IMR-90 (cell line): Measurements from ENCODE around the gene SHC2. TPM values are rescaled to one million over a fixed set of nuclear protein-coding genes. Genes with fewer than 3 reads are reported as not detected.

Experiments
- ATAC-seq: fragments of 200-7000 bp; cut with Tn5 transposase; 2 replicates; pipeline ENCODE4 v1.9.1; 2020; ENCODE audit warnings: low read depth, mild to moderate bottlenecking, moderate library complexity
- BruUV-seq: library from RNA; stranded (reverse); fragments of 400-500 nt; replicated peaks from 2 replicates; lab custom pipeline; 2021; lab: Mats Ljungman, UMichigan
- CTCF ChIA-PET: fragments of 300-600 bp; formaldehyde crosslinking; extraction: SDS; loops from one replicate; lab custom pipeline; 2021; ENCODE audit warnings: antibody characterized with exemption; lab: Yijun Ruan, JAX
- POLR2A ChIA-PET: fragments of 300-600 bp; sonication (Branson Sonifier 250); formaldehyde crosslinking; loops from one replicate; lab custom pipeline; 2022; ENCODE audit warnings: antibody characterized with exemption; ENCODE audit not compliant: unreplicated experiment; lab: Charles Lee
- DNase-seq: peaks from one replicate; pipeline ENCODE4 v3.0.0; 2013
- H2AFZ ChIP-seq: replicated peaks from 2 replicates; pipeline ENCODE3; 2013; ENCODE audit warnings: low read length, mild to moderate bottlenecking; ENCODE audit not compliant: poor library complexity
- H2AK5ac ChIP-seq: 2 replicates; pipeline ENCODE4 v1.6.1; 2013; ENCODE audit warnings: low read depth, low read length, inconsistent platforms
- H2AK9ac ChIP-seq: replicated peaks from 2 replicates; pipeline ENCODE3; 2013; ENCODE audit warnings: mild to moderate bottlenecking, low read depth, low read length, moderate library complexity; ENCODE audit not compliant: poor library complexity
- H2BK120ac ChIP-seq: 2 replicates; pipeline ENCODE4 v1.6.1; 2013; ENCODE audit warnings: low read depth, low read length, inconsistent platforms
- H2BK15ac ChIP-seq: 3 replicates; pipeline ENCODE4 v1.6.1; 2013; ENCODE audit warnings: low read depth, low read length, inconsistent platforms
- H2BK20ac ChIP-seq: 2 replicates; pipeline ENCODE4 v1.6.1; 2013; ENCODE audit warnings: low read depth, mild to moderate bottlenecking, inconsistent platforms, low read length, moderate library complexity
- H2BK5ac ChIP-seq: 2 replicates; pipeline ENCODE4 v1.6.1; 2013; ENCODE audit warnings: mild to moderate bottlenecking, low read depth, low read length, inconsistent platforms; ENCODE audit not compliant: poor library complexity, severe bottlenecking
- H3K14ac ChIP-seq: replicated peaks from 2 replicates; pipeline ENCODE4 v1.6.1; 2013; ENCODE audit warnings: low read depth, low read length, inconsistent platforms
- H3K18ac ChIP-seq: 2 replicates; pipeline ENCODE4 v1.6.1; 2013; ENCODE audit warnings: low read depth, low read length, control low read depth
- H3K23ac ChIP-seq: 2 replicates; pipeline ENCODE4 v1.6.1; 2013; ENCODE audit warnings: low read depth, low read length, inconsistent platforms
- H3K27ac ChIP-seq: 2 replicates; pipeline ENCODE4 v1.5.1; 2013; ENCODE audit warnings: mild to moderate bottlenecking, control low read depth, low read length; ENCODE audit not compliant: insufficient read depth
- H3K27me3 ChIP-seq: 2 replicates; pipeline ENCODE4 v1.6.1; 2013; ENCODE audit warnings: low read length; ENCODE audit not compliant: control insufficient read depth, insufficient read depth
- H3K36me3 ChIP-seq: 2 replicates; pipeline ENCODE4 v1.6.1; 2013; ENCODE audit warnings: low read length, mixed read lengths; ENCODE audit not compliant: control insufficient read depth, insufficient read depth
- H3K4ac ChIP-seq: 2 replicates; pipeline ENCODE4 v1.6.1; 2013; ENCODE audit warnings: low read depth, low read length, inconsistent platforms
- H3K4me1 ChIP-seq: 2 replicates; pipeline ENCODE4 v1.6.1; 2013; ENCODE audit warnings: low read length, mixed read lengths; ENCODE audit not compliant: control insufficient read depth, insufficient read depth
- H3K4me2 ChIP-seq: 2 replicates; pipeline ENCODE4 v1.6.1; 2013; ENCODE audit warnings: low read depth, mild to moderate bottlenecking, control low read depth, low read length, moderate library complexity
- H3K4me3 ChIP-seq: 2 replicates; pipeline ENCODE4 v1.5.1; 2013; ENCODE audit warnings: low read depth, mild to moderate bottlenecking, control low read depth, low read length, moderate library complexity; ENCODE audit not compliant: insufficient read depth
- H3K56ac ChIP-seq: 2 replicates; pipeline ENCODE4 v1.6.1; 2013; ENCODE audit warnings: low read length, inconsistent platforms; ENCODE audit not compliant: insufficient read depth; ENCODE audit errors: extremely low read depth
- H3K79me1 ChIP-seq, 2 experiments: 2 replicates each; pipeline ENCODE4 v1.6.1; 2013; ENCODE audit warnings: low read length in 2 of 2, inconsistent platforms in 1 of 2, low read depth in 1 of 2
- H3K9ac ChIP-seq: 2 replicates; pipeline ENCODE4 v1.6.1; 2013; ENCODE audit warnings: low read depth, low read length, control low read depth
- H3K9me1 ChIP-seq: 2 replicates; pipeline ENCODE4 v1.6.1; 2013; ENCODE audit warnings: low read length, inconsistent platforms; ENCODE audit not compliant: insufficient read depth
- H3K9me3 ChIP-seq: 2 replicates; pipeline ENCODE4 v1.6.1; 2013; ENCODE audit warnings: low read length; ENCODE audit not compliant: control insufficient read depth, insufficient read depth
- H4K20me1 ChIP-seq: 2 replicates; pipeline ENCODE4 v1.6.1; 2013; ENCODE audit warnings: low read length, inconsistent platforms; ENCODE audit not compliant: insufficient read depth
- H4K5ac ChIP-seq: 2 replicates; pipeline ENCODE4 v1.6.1; 2013; ENCODE audit warnings: mild to moderate bottlenecking, low read depth, low read length, control low read depth
- H4K8ac ChIP-seq, 2 experiments: 2 replicates each; pipeline ENCODE4 v1.6.1; 2013; ENCODE audit warnings: low read depth in 2 of 2, low read length in 2 of 2, control low read depth in 1 of 2, inconsistent platforms in 1 of 2
- H4K91ac ChIP-seq: 2 replicates; pipeline ENCODE4 v1.6.1; 2013; ENCODE audit warnings: low read depth, low read length, inconsistent platforms; ENCODE audit not compliant: insufficient read depth
- BHLHE40 ChIP-seq: fragments of 150-350 bp; IDR thresholded peaks from 2 replicates; pipeline ENCODE4 v1.6.1; 2016; ENCODE audit warnings: mild to moderate bottlenecking, low read depth, low read length
- MAZ ChIP-seq: IDR thresholded peaks from 2 replicates; pipeline ENCODE4 v1.6.1; 2012; ENCODE audit warnings: low read depth, mild to moderate bottlenecking, low read length, improper control_type of control experiment, moderate library complexity, borderline replicate concordance
- NFE2L2 ChIP-seq: fragments of 150-350 bp; IDR thresholded peaks from 2 replicates; pipeline ENCODE4 v1.6.1; 2016; ENCODE audit warnings: low read depth, mild to moderate bottlenecking, low read length
- WGBS, 2 experiments: methylation state at CpG; one replicate each; pipeline versions ENCODE4 v1.1.5 to v1.1.7; 2013; ENCODE audit warnings: missing lambda C conversion rate in 2 of 2; ENCODE audit not compliant: insufficient read length in 1 of 2; ENCODE audit errors: extremely low coverage in 2 of 2; 5-methylcytosine and 5-hydroxymethylcytosine counted together
- dilution Hi-C: fragments of 300-500 bp; cut with HindIII; formaldehyde crosslinking; loops from one replicate; pipeline ENCODE4 v1.14.3; 2018; ENCODE audit warnings: low sequenced_read_pairs; ENCODE audit not compliant: unreplicated experiment
- in situ Hi-C: fragments of 300-500 bp; cut with MboI; formaldehyde crosslinking; loops from 3 replicates; pipeline ENCODE4 v1.14.3; 2019; ENCODE audit warnings: low sequenced_read_pairs, inconsistent platforms, mixed read lengths
- intact Hi-C: fragments of 100-400 bp; cut with micrococcal nuclease; formaldehyde crosslinking; loops from 2 replicates; pipeline ENCODE4 v1.10.0; 2022
- polyA plus RNA-seq, 3 experiments: library from polyadenylated mRNA; depleted of rRNA; stranded (reverse); fragments of >200 nt; gene quantifications; 2 replicates each; pipeline ENCODE4 v1.2.3, GENCODE V29; 2012; ENCODE audit warnings: low replicate concordance in 1 of 3
- total RNA-seq: library from RNA; depleted of rRNA; stranded (reverse); fragments of >200 nt; gene quantifications from 2 replicates; pipeline ENCODE4 v1.2.3, GENCODE V29; 2012

Gene SHC2
- total and polyA plus RNA-seq, 2 of the 4 experiments (the other 2 are of a cell fraction), result 0.68 TPM; not detected in 1

- DNase-seq, result no peak
Measured at GRCh38 chr19:408902-409515, 51.8 kb downstream of the SHC2 start, which contains the start of gene C2CD4C. Gene C2CD4C (minus strand): TSS chr19:409147. CDS start chr19:408361, 786 bp downstream.

More at GRCh38 chr19:408902-409515, 51.8 kb downstream of the SHC2 start, which contains the start of gene C2CD4C:
- H3K27ac ChIP-seq, result no peak within 1 kb of the TSS
- H3K9me3 ChIP-seq, result no peaks in the 10 kb centered on the region
- H2BK120ac ChIP-seq, result no peak within 1 kb of the TSS
- ChIA-PET POLR2A (no interaction called here), CTCF (no interaction called here)
- in situ Hi-C loops (no loop called here), dilution Hi-C loops (no loop called here), intact Hi-C loops (no loop called here)
- no peak within 1 kb of the TSS for H2BK5ac ChIP-seq
- H2BK20ac ChIP-seq, result no peak within 1 kb of the TSS
- no peak within 1 kb of the TSS for H4K91ac ChIP-seq
- peaks cover 41% of the 10 kb centered on the region for H3K27me3 ChIP-seq
- H3K18ac ChIP-seq, result no peak within 1 kb of the TSS
- no peak within 1 kb of the TSS for H2BK15ac ChIP-seq
- peak within 1 kb of the TSS; percentile 71 for H2AFZ ChIP-seq
- H3K36me3 ChIP-seq, result no peaks in the 10 kb centered on the region
- no peak within 1 kb of the TSS for H4K5ac ChIP-seq
- H3K4me3 ChIP-seq, result peak within 1 kb of the TSS; percentile 30
- H4K20me1 ChIP-seq, result no peaks in the 10 kb centered on the region
- no peak within 1 kb of the TSS for H2AK5ac ChIP-seq
- H3K14ac ChIP-seq, result no peak within 1 kb of the TSS
- ATAC-seq, result peak; percentile 75
- H3K79me1 ChIP-seq, result no peaks in the 10 kb centered on the region
- H3K9ac ChIP-seq, result no peak within 1 kb of the TSS
- no peaks in the 10 kb centered on the region for H3K4me1 ChIP-seq
- WGBS, 2 experiments, result 2% methylated on average over 15 of the region's 80 CpGs; no CpG with 5 or more reads in 1 of the 2 experiments
- BruUV-seq, result no TSS peak
- TF ChIP-seq NFE2L2 (no peak), MAZ (peak; percentile 32; the same call in 1 of the 2 replicates), BHLHE40 (no peak)
- H3K9me1 ChIP-seq, result no peaks in the 10 kb centered on the region
- H3K4ac ChIP-seq, result no peak within 1 kb of the TSS
- H3K56ac ChIP-seq, result no peak within 1 kb of the TSS
- no peak within 1 kb of the TSS for H3K23ac ChIP-seq
- peak within 1 kb of the TSS; percentile 85 for H2AK9ac ChIP-seq
- peak within 1 kb of the TSS; percentile 72; the same call in 1 of the 2 replicates for H3K4me2 ChIP-seq
- no peak within 1 kb of the TSS for H4K8ac ChIP-seq
